NCI-H526 (cell line): ENCODE results near the gene ENHO.

Experiments used
- DNase-seq, 2 experiments: peaks; one replicate each; lab custom pipeline; 2025; lab: John Stamatoyannopoulos, UW

Gene ENHO

DNA sequence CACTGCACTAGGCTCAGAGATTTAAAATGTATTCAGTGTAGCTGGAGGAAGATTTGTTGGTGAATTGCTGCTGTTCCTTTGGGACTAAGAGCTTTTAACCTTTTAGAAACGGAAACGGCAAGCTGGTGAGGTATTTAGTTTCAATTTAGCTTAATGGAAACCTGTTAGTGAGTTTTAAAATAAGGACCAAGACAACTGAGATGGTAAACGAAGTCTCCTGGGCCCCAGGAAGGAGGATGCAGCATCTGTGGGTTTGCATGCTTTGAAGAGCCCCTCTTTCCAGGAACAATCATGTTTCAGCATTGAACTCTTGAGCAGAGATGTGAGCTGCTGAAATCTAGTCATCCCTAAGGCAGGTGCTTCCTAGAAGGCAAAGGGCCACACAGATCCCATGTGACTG is 47.7 kb downstream of the ENHO start:
- no peak for DNase-seq
